ENCODE data around the gene GALNT17.

DNA sequence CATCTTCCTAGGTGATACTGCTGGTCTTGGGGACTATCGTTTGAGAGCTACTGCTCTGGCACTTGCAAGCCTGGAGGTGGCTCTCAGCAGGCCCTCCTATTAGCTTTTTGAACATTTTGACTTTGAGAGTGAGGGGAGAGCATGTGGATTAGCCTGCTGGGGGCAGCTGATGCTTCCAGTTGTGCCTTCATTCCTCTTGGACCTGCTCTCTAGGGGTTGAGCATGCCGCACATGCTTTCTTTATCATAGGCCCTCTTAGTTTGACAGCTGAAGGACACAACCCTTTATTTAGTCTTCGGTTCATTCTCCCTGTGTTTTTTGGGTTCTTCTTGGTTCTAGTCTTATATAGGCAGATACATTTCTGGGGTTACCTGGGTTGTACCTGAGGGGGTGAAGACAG is 132.1 kb downstream of the GALNT17 start:
- TF ChIP-seq POLR2A (IDR thresholded peaks at IDR 0.05): no peak
- TF ChIP-seq, protein P1, sequence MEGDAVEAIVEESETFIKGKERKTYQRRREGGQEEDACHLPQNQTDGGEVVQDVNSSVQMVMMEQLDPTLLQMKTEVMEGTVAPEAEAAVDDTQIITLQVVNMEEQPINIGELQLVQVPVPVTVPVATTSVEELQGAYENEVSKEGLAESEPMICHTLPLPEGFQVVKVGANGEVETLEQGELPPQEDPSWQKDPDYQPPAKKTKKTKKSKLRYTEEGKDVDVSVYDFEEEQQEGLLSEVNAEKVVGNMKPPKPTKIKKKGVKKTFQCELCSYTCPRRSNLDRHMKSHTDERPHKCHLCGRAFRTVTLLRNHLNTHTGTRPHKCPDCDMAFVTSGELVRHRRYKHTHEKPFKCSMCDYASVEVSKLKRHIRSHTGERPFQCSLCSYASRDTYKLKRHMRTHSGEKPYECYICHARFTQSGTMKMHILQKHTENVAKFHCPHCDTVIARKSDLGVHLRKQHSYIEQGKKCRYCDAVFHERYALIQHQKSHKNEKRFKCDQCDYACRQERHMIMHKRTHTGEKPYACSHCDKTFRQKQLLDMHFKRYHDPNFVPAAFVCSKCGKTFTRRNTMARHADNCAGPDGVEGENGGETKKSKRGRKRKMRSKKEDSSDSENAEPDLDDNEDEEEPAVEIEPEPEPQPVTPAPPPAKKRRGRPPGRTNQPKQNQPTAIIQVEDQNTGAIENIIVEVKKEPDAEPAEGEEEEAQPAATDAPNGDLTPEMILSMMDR (IDR thresholded peaks at IDR 0.05): no peak

Data from prostate gland (tissue), 2 donors.